PC-9 (cell line): Measurements from ENCODE around the gene RAD51D.

Experiments
- CTCF ChIP-seq: fragments of 200-600 bp; sonication (generic); conservative IDR thresholded peaks from 2 replicates; pipeline ENCODE4 v1.6.1; 2017; ENCODE audit warnings: mixed run types, antibody characterized with exemption, mild to moderate bottlenecking, moderate library complexity
- EZH2 ChIP-seq: fragments of 200-600 bp; sonication (generic); IDR thresholded peaks from 2 replicates; pipeline ENCODE4 v1.8.0; 2017; ENCODE audit warnings: antibody characterized with exemption, low read depth

GRCh38 chr17:35159940-35160339 lies 40.3 kb upstream of the RAD51D start:
- TF ChIP-seq CTCF (no peak), EZH2 (no peak)
